ENCODE measurements around the gene KRT9. TPM values are rescaled to one million over a fixed set of nuclear protein-coding genes. Genes with fewer than 3 reads are reported as not detected.

KRT9 gene
- total RNA-seq, 1 donor: not detected

- no peaks in the 10 kb centered on the region for H3K79me2 ChIP-seq (ENCODE audit: insufficient read depth, low read length)
- H3K9me3 ChIP-seq (ENCODE audit: low read depth, low read length): no peaks in the 10 kb centered on the region
- DNase-seq (ENCODE audit: insufficient read length, low spot score, missing footprints): no peak
- H3K27me3 ChIP-seq (ENCODE audit: insufficient read depth, low read length): peaks cover 32% of the 10 kb centered on the region
- no peak overlapping the region for H3K4me3 ChIP-seq (ENCODE audit: insufficient read depth, low read length)
- no peaks in the 10 kb centered on the region for H3K36me3 ChIP-seq (ENCODE audit: insufficient read depth, low read length)
- no peak overlapping the region for H3K27ac ChIP-seq (ENCODE audit: low read depth, low read length)
- H4K20me1 ChIP-seq (ENCODE audit: insufficient read depth, low read length): no peaks in the 10 kb centered on the region
- no peak overlapping the region for H2AFZ ChIP-seq (ENCODE audit: low read length)
- no peak for TF ChIP-seq CTCF (IDR thresholded peaks at IDR 0.05; ENCODE audit: extremely low read depth, low read depth, low read length)
- H3K4me2 ChIP-seq (ENCODE audit: insufficient read depth, low read length): no peak overlapping the region
- peaks cover 12% of the 10 kb centered on the region for H3K4me1 ChIP-seq (ENCODE audit: insufficient read depth, low read length)
Observed at GRCh38 chr17:41559548-41559947, 12.3 kb downstream of the KRT9 start.

- no peaks in the 10 kb centered on the region for H3K79me2 ChIP-seq (ENCODE audit: insufficient read depth, low read length)
Observed at GRCh38 chr17:41556931-41557330, 14.9 kb downstream of the KRT9 start.

GRCh38 chr17:41556306-41556705 is 15.6 kb downstream of the KRT9 start:
- no peak for DNase-seq (ENCODE audit: insufficient read length, low spot score, missing footprints)
- H3K4me1 ChIP-seq (ENCODE audit: insufficient read depth, low read length): peaks cover 22% of the 10 kb centered on the region
- no peak overlapping the region for H3K27ac ChIP-seq (ENCODE audit: low read depth, low read length)
- no peak for TF ChIP-seq CTCF (IDR thresholded peaks at IDR 0.05; ENCODE audit: extremely low read depth, low read depth, low read length)
- H4K20me1 ChIP-seq (ENCODE audit: insufficient read depth, low read length): no peaks in the 10 kb centered on the region
- H3K9me3 ChIP-seq (ENCODE audit: low read depth, low read length): no peaks in the 10 kb centered on the region
- H3K4me3 ChIP-seq (ENCODE audit: insufficient read depth, low read length): no peak overlapping the region
- H3K36me3 ChIP-seq (ENCODE audit: insufficient read depth, low read length): no peaks in the 10 kb centered on the region
- no peak overlapping the region for H2AFZ ChIP-seq (ENCODE audit: low read length)
- H3K79me2 ChIP-seq (ENCODE audit: insufficient read depth, low read length): no peaks in the 10 kb centered on the region
- no peak overlapping the region for H3K4me2 ChIP-seq (ENCODE audit: insufficient read depth, low read length)
- peaks cover 15% of the 10 kb centered on the region for H3K27me3 ChIP-seq (ENCODE audit: insufficient read depth, low read length)

More at GRCh38 chr17:41556931-41557330, 14.9 kb downstream of the KRT9 start:
- no peak for DNase-seq (ENCODE audit: insufficient read length, low spot score, missing footprints)
- Histone ChIP-seq H3K27ac (ENCODE audit: low read depth, low read length) (no peak overlapping the region), H3K27me3 (ENCODE audit: insufficient read depth, low read length) (peaks cover 15% of the 10 kb centered on the region), H3K4me1 (ENCODE audit: insufficient read depth, low read length) (peaks cover 19% of the 10 kb centered on the region), H3K4me3 (ENCODE audit: insufficient read depth, low read length) (no peak overlapping the region), H3K4me2 (ENCODE audit: insufficient read depth, low read length) (no peak overlapping the region), H2AFZ (ENCODE audit: low read length) (no peak overlapping the region), H4K20me1 (ENCODE audit: insufficient read depth, low read length) (no peaks in the 10 kb centered on the region), H3K9me3 (ENCODE audit: low read depth, low read length) (no peaks in the 10 kb centered on the region), H3K36me3 (ENCODE audit: insufficient read depth, low read length) (no peaks in the 10 kb centered on the region)
- TF ChIP-seq CTCF (IDR thresholded peaks at IDR 0.05; ENCODE audit: extremely low read depth, low read depth, low read length): no peak

GRCh38 chr17:41555105-41555887 is 16.6 kb downstream of the KRT9 start:
- H4K20me1 ChIP-seq (ENCODE audit: insufficient read depth, low read length): no peaks in the 10 kb centered on the region
- H3K4me3 ChIP-seq (ENCODE audit: insufficient read depth, low read length): no peak overlapping the region
- H3K36me3 ChIP-seq (ENCODE audit: insufficient read depth, low read length): no peaks in the 10 kb centered on the region
- peaks cover 21% of the 10 kb centered on the region for H3K4me1 ChIP-seq (ENCODE audit: insufficient read depth, low read length)
- H3K27ac ChIP-seq (ENCODE audit: low read depth, low read length): no peak overlapping the region
- H2AFZ ChIP-seq (ENCODE audit: low read length): no peak overlapping the region
- DNase-seq (ENCODE audit: insufficient read length, low spot score, missing footprints): no peak
- TF ChIP-seq CTCF (IDR thresholded peaks at IDR 0.05; ENCODE audit: extremely low read depth, low read depth, low read length): no peak
- no peaks in the 10 kb centered on the region for H3K79me2 ChIP-seq (ENCODE audit: insufficient read depth, low read length)
- no peak overlapping the region for H3K4me2 ChIP-seq (ENCODE audit: insufficient read depth, low read length)
- H3K27me3 ChIP-seq (ENCODE audit: insufficient read depth, low read length): peaks cover 12% of the 10 kb centered on the region
- no peaks in the 10 kb centered on the region for H3K9me3 ChIP-seq (ENCODE audit: low read depth, low read length)
